Adipose tissue (tissue), 3 donors: Measurements from ENCODE around the gene PTPRN. TPM values are rescaled to one million over a fixed set of nuclear protein-coding genes. Genes with fewer than 3 reads are reported as not detected.
"Not testable (repeated sequence)": the region's sequence is repeated elsewhere in the genome, so short reads cannot be mapped to it uniquely, and the experiment has no call there.

ENCODE experiments used
- H3K27ac ChIP-seq: one replicate; pipeline ENCODE4 v1.5.1; 2013; ENCODE audit warnings: low read depth, low read length
- WGBS, 3 donors: extraction: QIAGEN DNeasy Blood & Tissue Kit; methylation state at CpG; one replicate each; pipeline ENCODE4 v1.1.7; 2013; 5-methylcytosine and 5-hydroxymethylcytosine counted together
- polyA plus RNA-seq, 3 donors: library from polyadenylated mRNA; stranded (reverse); fragments of 200-250 nt; gene quantifications; one replicate each; pipeline ENCODE4 v1.2.3, GENCODE V29; 2013
- donor health status: healthy with polysubstance abuse.
- donor health status: Bipolar disorder and iron deficiency.
- donor health status: healthy.

PTPRN gene
- polyA plus RNA-seq, 3 donors, result 0.45 to 15.5 TPM; not detected in 1

DNA sequence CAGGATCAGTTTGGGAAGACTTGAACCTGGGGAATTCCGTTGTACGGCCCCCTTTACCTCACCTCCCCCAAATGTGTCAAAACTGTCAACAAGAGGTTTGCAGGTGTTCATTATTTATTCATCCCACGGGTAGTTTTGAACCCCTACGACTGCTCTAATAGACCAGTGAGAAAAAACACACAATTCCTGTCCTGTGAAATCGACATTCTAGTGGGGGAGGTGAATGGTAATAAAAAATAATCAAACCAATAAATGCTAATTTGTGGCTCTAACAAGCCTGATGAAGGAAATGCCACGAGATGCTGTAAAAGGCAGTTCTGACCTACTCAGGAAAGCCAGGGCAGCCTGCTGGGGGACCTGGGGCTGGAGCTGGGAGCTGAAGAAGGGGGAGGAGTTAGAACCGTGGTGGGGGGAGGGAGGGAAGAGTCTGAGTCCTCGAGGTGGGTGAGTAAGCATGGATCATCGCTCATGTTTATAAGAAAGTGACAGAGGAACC, 30.5 kb downstream of the PTPRN start:
- H3K27ac ChIP-seq, result peak overlapping the region; percentile 51
- 6 to 13% (median 11%) methylated on average over 9 of the region's 9 CpGs for WGBS, 3 donors

DNA sequence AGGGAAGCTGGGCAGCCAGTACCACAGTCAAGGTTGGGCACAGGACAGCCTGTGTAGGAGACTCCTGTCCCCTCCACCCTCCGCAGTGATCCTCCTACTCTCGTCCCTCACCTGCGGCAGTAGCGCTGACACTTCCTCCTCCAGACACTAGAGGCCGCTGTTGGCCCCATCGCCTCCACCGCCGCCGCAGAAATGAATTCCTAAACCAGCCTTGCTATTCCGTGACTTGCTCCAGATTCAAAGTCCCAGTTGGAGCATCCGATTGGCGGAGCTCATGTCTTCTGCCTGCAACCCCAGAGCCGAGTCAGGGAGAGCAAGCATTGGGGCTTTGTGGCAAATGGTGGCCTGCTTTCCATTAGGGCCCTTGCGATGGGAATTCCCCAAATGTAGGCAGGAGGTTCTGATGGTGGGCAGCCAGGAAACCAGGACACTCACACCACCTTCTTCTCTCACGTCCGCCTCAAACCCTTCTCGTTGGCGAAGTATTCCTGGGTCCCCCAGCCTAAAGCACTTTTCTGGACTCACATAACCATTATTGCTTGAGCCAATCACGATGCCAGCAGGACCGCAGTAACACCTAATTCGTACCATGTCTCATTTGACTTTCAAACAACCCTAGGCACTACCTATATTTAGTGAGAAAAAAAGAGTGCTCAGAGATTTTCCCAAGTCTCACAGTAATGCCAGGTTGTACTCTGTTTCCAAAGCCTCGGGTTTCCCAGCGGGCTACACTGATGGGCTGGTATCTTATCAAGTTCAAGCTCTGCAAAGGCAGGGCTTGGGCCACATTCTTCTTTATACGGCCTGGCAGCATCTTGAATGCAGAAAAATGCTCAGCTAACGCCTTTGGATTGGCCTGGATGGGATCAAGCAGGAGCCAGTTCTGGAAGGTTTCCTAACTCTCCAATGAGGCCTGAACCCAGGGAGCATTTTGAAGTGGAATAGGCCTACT, 31.2 kb downstream of the PTPRN start:
- 26 to 28% (median 26%) methylated on average over 25 of the region's 25 CpGs for WGBS, 3 donors
- H3K27ac ChIP-seq, result no peak overlapping the region

DNA sequence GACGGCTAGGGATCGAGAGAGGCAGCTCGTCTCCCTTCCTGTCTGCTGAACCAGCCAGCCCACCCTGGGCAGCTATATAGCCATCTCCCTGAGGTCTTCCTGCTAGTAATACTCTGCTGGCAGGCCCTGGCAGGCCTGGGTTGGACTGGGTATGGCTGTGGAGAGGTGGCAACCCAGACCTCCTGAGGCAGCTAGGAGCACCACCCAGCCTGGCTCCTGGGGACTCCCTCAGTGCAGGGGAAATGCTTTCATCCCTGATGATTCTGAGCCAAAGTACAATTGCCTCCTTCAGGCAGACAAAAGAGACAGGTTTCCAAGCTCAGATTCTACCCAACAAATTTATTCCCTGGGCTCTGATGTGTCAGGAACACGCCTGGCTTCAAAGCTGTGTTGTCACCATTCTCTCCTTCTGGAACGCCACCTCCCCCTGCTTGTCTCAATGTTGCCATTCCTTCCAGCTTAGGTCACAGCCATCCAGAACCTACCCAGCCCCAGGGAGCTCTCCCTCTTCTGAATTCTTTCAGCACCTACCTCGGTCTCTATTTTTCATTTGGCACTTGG, 34.8 kb downstream of the PTPRN start:
- no peak overlapping the region for H3K27ac ChIP-seq
- WGBS, 3 donors, result 46 to 60% (median 52%) methylated on average over 6 of the region's 6 CpGs

DNA sequence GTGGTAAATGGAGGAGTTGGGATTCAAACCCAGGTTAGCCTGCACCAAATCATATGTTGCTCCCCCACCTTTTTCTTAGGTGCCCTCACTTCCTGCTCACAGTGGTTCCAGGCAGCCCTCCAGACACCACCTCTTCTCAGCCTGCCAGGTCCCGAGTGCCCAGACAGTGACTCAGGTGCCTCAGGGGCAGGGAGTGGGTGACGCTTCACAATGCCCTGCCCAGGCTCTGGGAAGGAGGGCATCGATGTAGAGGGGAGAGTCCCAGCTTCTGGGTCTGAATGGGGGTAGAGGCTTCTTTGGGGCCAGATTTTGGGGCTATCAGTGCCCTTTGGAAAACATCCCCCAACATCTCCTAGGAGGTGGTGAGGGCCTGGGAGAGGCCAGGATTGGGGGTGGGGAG, 35.3 kb downstream of the PTPRN start:
- H3K27ac ChIP-seq, result no peak overlapping the region
- 82 to 87% (median 85%) methylated on average over 3 of the region's 3 CpGs for WGBS, 3 donors

DNA sequence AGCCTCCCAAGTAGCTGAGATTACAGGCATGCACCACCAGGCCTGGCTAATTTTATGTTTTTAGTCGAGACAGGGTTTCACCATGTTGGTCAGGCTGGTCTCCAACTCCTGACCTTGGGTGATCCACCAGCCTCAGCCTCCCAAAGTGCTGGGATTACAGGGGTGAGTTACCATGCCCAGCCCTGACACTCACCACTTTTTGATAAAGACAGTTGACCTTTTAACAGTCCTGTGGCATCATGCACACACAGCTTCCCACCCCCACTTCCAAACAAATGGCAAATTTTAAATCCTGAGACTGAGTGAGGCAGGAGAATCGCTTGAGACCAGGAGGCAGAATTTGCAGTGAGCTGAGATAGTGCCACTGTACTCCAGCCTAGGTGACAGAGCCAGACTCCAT, 36.2 kb downstream of the PTPRN start:
- 76 to 80% (median 78%) methylated on average over 2 of the region's 2 CpGs for WGBS, 3 donors
- no peak overlapping the region for H3K27ac ChIP-seq

DNA sequence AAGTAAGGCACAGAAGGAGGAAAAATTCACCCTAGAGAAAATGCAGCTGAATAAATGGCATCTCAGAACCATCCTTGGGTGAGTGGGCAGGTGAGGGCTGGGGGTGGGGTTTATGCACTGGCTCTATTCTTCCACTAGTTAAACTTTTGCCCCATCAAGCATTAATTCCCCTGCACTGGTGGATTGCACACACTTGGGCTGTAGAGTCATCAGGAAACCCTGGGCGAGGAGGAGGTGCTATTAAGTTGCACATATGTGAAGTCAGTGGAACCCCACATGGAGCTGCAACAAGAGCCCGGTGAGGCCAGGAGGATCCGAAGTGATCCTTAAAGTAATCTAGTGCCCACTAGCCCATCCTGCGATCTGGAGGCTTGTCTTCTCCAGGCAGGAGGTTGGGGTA, 36.8 kb downstream of the PTPRN start:
- 73 to 86% (median 83%) methylated on average over 4 of the region's 4 CpGs for WGBS, 3 donors
- H3K27ac ChIP-seq, result no peak overlapping the region

DNA sequence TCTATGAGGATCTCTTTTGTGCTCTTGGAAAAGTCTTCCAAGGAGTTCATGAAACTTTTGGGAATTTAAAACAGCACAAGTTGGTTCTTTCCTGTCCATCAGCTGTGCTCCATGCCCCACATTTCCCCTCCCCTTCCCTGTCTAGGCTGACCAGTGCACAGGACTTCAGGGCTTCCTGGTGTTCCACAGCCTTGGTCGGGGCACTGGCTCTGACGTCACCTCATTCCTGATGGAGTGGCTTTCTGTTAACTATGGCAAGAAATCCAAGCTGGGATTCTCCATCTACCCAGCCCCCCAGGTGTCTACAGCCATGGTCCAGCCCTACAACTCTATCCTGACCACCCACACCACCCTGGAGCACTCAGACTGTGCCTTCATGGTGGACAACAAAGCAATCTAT, 38.2 kb downstream of the PTPRN start:
- 70 to 89% (median 89%) methylated on average over 2 of the region's 2 CpGs for WGBS, 3 donors
- no peak overlapping the region for H3K27ac ChIP-seq

DNA sequence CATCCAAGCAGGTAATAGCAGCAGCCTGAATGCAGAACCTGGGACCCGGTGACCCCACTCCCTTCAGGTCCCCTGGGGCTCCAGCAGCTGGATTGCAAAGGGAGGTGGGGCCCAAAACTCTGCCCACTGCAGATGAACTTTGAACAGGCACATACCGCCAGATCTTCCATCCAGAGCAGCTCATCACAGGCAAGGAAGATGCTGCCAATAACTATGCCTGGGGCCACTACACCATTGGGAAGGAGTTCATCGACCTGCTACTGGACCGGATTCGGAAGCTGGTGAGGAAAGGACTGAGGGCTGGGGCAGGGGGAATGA, 39.2 kb downstream of the PTPRN start:
- 87 to 100% (median 88%) methylated on average over 5 of the region's 5 CpGs for WGBS, 3 donors
- H3K27ac ChIP-seq, result no peak overlapping the region

DNA sequence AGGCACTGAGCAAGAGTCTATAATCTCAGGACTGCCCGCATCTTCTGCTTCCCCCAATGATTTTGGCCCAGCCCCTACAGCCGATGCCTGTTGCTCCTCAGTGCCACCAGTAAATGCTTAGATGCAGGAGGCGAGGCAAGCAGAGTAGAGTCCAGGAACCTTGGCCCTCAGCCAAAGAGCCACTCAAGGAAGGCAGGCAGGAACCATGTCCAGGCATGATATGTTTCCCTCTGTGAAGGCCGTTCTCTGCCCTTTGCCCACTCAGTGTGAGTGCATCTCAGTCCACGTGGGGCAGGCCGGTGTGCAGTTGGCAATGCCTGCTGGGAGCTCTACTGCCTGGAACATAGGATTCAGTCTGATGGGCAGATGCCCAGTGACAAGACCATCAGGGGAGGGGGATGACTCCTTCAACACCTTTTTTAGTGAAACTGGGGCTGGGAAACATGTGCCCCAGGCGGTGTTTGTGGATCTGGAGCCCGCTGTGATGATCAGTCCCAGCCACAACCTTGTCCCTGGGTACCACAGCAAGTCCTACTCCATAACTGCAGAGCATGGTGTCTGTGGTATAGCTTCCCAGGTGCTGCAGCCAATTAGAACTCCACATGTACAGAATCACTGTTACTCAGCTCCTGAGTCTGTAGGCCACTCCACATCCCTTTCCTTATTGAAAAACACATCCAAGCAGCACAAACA, 39.7 kb downstream of the PTPRN start:
- 36 to 66% (median 62%) methylated on average over 8 of the region's 8 CpGs for WGBS, 3 donors
- H3K27ac ChIP-seq, result no peak overlapping the region

DNA sequence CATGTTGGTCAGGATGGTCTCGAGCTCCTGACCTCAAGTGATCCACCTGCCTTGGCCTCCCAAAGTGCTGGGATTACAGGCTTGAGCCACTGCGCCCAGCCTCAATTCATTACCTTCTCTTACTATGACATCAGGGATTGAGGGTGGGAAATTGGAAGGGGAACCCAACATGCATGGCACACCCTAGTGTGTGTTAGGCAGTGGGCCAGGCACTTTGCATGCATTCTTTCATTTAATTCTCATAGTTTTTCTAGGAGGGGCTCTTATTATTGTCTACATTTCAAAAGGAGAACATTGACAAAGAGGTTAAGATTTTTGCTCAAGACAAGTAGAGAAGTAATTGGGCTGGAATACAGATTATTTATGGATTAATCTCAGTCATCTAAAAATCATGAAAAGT, 40.9 kb downstream of the PTPRN start:
- 78 to 90% (median 84%) methylated on average over 2 of the region's 2 CpGs for WGBS, 3 donors
- no peak overlapping the region for H3K27ac ChIP-seq

DNA sequence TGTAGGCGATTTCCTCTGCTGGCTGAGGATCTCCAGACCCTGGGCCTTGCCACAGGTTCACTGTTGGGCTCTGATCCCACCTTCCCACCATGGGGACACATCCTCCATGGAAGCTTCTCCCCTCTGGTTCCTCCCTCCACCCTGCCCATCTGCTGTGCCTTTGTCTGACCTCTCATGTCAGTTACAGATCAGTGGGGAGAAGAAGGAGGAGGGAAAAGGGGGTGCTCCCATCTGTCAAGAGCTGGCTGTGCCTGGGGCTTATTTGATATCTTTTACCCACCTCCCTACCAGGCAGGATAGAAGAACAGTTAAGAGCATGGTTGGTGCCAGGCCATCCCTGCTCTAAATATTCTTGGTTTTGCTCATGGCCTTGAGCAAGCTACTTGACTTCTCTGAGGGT, 42.3 kb downstream of the PTPRN start:
- H3K27ac ChIP-seq, result no peak overlapping the region
- WGBS, 3 donors, result 83 to 94% methylated on average over 1 of the region's 1 CpG; no CpG with 5 or more reads in 1 of the 3 donors

DNA sequence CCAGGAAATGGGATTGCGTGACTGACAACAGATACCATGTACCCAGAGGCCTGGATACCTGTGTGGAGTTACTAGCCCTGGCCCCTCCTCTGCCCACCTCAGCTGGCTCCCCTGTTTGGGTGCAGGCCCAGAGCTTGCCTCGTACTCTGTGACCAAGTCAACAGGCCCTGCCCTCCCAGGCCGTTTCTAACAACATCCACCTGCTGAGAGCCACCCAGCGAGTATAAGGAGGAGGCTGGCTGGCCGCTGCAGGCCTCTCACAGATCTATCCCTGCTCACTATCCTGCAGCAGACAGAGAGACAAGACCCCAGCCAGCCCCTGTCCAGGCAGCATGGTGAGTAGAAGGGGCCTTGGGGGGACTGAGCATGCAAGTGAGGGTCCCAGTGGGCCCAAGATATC, 43.0 kb downstream of the PTPRN start:
- no peak overlapping the region for H3K27ac ChIP-seq
- 67 to 77% (median 75%) methylated on average over 5 of the region's 5 CpGs for WGBS, 3 donors

DNA sequence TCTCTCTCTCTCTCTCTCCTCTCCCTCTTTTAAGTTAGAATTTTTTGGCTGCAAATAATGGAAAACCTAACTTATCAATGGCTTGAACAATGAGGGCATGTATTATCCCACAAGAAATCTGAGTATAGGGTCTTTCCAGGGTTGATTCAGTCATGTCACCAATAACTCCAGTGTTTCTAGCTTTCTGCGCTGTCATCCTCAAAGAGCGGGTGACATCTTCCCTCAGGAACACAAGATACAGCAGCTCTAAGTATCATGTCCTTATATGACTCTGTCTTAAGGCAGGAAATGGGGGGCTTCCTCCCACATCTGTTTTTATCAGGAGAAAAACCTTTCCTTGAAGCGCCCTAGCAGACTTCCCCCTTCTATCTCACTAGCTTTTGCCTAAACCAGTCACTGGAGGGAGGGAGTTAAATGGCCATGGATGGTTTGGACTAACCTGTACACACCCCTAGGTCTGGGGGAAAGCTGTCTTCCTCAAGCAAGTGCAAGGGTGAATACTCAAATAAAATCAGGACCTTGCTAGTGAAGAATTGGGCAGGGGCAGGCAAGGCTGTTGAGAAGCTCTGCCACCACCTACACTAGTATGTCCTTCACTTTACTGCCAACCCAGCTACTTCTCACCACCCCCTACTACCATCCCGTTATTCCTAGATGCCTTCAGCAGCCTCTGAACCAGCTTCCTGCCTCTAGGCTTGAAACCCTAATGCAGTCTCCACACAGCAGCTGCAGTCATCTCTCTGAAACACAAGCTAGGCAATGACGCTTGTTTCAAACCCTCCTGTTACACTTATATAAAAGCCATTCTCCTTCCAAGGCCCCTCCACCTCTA, 48.0 kb downstream of the PTPRN start:
- 53 to 69% (median 57%) methylated on average over 5 of the region's 5 CpGs for WGBS, 3 donors
- no peak overlapping the region for H3K27ac ChIP-seq

DNA sequence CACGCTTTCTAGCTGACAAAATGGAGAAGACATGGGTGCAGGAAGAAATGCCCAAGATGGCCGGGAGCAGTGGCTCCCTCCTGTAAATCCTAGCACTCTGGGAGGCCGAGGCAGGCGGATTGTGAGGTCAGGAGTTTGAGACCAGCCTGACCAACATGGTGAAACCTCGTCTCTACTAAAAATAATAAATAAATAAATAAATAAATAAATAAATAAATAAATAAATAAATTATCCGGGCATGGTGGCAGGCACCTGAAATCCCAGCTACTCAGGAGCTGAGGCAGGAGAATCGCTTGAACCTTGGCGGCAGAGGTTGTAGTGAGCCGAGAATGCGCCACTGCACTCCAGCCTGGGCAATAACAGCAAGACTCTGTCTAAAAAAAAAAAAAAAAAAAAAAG, 50.3 kb downstream of the PTPRN start:
- not testable (repeated sequence) for H3K27ac ChIP-seq
- WGBS, 3 donors, result 81 to 89% (median 88%) methylated on average over 10 of the region's 10 CpGs

DNA sequence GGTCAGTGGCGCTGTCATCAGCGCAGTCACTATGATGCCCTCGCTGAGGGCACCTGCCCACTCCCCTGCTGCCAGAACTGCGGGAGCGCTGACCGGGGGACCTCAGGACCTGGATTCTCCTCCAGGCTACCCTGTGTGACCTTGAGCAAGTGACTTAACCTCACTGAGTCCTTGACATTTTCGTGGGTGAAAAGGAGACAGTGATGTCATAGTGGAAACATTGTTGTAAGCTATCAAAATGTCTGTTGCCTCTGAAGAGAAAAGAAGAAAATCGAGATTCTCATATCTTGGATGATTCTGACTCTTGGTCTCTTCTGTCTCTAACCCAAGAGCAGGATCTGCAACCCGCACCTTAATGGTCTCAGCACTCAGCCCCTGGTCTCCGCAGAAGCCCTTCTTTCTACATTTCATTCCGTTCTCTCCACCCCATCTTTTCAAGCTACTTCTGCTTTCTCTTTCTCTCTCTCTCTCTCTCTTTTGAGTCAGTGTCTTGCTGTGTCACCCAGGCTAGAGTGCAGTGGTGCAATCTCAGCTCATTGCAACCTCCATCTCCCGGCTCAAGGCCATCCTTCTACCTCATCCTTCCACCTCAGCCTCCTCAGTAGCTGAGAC, 54.5 kb downstream of the PTPRN start:
- WGBS, 3 donors, result 11 to 23% (median 16%) methylated on average over 12 of the region's 12 CpGs

DNA sequence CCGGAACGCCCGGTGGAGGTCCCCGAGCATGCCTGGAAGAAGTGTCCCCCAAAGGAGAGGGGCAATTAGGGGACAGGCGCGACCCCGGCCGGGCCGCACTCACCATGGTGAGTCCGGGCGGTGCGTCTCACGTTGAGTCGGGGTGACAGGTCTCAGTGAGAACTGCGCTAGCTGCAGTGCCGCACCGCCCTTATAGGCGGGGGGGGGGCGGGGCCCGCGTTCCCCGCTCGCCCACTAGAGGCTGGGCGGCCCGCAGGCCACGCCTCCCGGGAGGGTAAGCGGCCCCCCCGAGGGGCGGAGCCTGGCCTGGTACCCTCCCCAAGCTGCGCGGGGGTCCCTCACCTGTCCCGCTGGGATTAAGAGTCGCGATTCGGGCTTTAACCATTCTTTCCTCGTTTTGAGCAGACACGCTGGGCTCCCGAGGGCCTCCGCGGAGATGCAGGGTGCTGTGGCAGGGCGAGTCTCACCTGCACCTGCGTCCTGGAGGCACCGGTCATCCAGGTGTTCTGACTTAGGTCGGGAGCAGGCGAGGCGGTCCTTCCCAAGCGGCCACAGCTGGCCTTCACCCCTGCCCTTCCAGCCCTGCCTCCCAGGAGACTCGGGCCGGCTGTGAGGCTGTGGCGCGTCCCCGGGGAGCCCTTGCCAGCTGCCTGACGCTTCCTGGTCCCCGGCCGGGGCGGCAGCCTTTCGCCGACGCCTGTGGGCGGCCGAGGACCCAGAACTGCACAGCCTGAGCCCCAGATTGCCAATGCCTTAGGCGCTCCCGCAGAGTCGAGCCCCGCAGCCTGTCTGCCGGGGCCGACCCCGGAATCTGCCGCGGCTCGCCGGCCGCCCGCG, 55.2 kb downstream of the PTPRN start, which contains the start of gene TUBA4A:
TUBA4A (minus strand) TSS at position 166 of the 837 bp plus-strand sequence; CDS start at position 106, 60 bp downstream.
- WGBS, 3 donors, result 0% methylated on average over 63 to 76 of the region's 76 CpGs
- H3K27ac ChIP-seq, result peak within 1 kb of the TSS; percentile 49

More for the DNA sequence above, 54.5 kb downstream of the PTPRN start:
- peak overlapping the region; percentile 49 for H3K27ac ChIP-seq
